Omental fat pad (tissue), 4 donors: ENCODE measurements around the gene SPTBN4. TPM values are rescaled to one million over a fixed set of nuclear protein-coding genes. Genes with fewer than 3 reads are reported as not detected.
"Not testable (repeated sequence)": the region's sequence is repeated elsewhere in the genome, so short reads cannot be mapped to it uniquely, and the experiment has no call there.

Experiments
- ATAC-seq: fragments of 150-250 bp; one replicate; pipeline ENCODE4 v1.9.1; 2016; ENCODE audit warnings: mild to moderate bottlenecking, moderate library complexity; ENCODE audit not compliant: low FRiP score
- DNase-seq: peaks from one replicate; pipeline ENCODE4 v3.0.0-alpha.2; 2019; ENCODE audit warnings: low spot score
- total RNA-seq, 4 donors: library from RNA; depleted of rRNA; stranded (reverse); fragments of >200 nt; gene quantifications; one replicate each; pipeline ENCODE4 v1.1.0, GENCODE V29; 2016
- TF ChIP-seq, protein P1 (sequence below), 3 donors: fragments of 450-650 bp; IDR thresholded peaks; one replicate each; pipeline ENCODE4 v1.5.1; 2016 to 2017; ENCODE audit warnings: antibody characterized with exemption in 3 of 3, mild to moderate bottlenecking in 3 of 3, moderate library complexity in 2 of 3

Gene SPTBN4
- total RNA-seq, 4 donors from 2014 or later, result 1.4 to 3.2 (median 3.0) TPM

DNA sequence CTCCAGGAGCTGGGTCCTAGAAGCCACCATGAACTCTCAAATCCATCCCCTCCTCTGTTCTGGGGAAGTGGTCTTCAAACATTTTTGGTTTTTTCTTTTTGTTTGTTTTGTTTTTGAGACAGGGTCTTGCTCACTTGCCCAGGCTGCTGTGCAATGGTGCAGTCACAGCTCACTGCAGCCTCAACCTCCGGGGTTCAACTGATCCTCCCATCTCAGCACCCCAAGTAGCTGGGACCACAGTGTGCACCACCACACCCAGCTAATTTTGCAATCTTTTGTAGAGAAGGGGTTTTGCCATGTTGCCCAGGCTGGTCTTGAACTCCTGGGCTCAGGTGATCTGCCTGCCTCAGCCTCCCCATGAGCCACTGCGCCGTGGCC, 8.2 kb upstream of the SPTBN4 start:
- DNase-seq, result no peak
- TF ChIP-seq, protein P1, sequence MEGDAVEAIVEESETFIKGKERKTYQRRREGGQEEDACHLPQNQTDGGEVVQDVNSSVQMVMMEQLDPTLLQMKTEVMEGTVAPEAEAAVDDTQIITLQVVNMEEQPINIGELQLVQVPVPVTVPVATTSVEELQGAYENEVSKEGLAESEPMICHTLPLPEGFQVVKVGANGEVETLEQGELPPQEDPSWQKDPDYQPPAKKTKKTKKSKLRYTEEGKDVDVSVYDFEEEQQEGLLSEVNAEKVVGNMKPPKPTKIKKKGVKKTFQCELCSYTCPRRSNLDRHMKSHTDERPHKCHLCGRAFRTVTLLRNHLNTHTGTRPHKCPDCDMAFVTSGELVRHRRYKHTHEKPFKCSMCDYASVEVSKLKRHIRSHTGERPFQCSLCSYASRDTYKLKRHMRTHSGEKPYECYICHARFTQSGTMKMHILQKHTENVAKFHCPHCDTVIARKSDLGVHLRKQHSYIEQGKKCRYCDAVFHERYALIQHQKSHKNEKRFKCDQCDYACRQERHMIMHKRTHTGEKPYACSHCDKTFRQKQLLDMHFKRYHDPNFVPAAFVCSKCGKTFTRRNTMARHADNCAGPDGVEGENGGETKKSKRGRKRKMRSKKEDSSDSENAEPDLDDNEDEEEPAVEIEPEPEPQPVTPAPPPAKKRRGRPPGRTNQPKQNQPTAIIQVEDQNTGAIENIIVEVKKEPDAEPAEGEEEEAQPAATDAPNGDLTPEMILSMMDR (IDR thresholded peaks at IDR 0.05), result no peak
- no peak for ATAC-seq

DNA sequence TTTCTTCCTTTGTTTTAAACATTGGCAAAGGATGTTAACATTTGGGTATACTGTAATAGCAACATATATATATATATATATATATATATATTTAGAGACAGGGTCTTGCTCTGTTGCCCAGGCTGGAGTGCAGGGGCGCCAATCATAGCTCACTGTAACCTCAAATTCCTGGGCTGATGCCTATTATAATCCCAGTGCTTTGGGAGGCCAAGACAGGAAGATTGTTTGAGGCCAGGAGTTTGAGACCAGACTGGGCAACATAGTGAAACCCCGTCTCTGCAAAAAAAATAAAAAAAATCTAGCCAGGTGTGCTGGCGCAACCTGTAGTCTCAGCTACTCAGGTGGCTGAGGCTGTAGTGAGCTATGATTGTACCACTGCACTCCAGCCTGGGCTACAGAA, 6.6 kb upstream of the SPTBN4 start:
- TF ChIP-seq, protein P1 (IDR thresholded peaks at IDR 0.05), result no peak
- DNase-seq (no peak), ATAC-seq (no peak)

DNA sequence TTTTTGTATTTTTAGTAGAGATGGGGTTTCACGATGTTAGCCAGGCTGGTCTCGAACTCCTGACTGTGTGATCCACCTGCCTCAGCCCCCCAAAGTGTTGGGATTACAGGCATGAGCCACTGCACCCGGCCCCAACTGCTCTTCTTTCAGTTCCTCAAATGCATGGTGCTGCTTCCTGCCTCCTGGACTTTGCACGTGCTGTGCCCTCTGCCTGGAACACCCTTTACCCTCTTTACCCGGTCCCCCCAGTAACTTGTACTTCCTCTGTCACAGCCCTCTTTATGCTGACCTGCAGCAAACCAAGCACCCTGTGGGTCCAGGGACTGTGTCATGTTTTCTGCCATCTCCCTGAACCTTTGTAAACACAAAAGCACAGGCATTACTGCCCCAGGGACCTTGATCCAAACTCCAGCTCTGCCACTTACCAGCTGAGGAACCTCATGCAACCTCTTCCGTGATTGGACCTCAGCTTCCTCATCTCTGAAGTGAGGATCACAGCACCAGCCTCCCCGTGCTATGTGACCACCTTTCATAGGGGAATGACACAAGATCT, 5.1 kb upstream of the SPTBN4 start:
- ATAC-seq (no peak), DNase-seq (no peak)
- TF ChIP-seq, protein P1 (IDR thresholded peaks at IDR 0.05), result no peak

DNA sequence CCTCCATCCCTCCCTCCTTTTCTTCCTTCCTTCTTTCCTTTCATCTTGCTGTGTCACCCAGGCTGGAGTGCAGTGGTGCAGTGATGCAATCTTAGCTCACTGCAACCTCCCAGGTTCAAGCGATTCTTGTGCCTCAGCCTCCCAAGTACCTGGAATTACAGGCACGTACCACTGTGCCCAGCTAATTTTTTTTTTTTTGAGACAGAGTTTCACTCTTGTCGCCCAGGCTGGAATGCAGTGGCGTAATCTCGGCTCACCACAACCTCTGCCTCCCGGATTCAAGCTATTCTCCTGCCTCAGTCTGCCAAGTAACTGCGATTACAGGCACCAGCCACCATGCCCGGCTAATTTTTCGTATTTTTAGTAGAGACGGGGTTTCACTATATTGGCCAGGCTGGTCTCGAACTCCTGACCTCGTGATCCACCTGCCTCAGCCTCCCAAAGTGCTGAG, 3.2 kb upstream of the SPTBN4 start:
- not testable (repeated sequence) for DNase-seq, ATAC-seq

DNA sequence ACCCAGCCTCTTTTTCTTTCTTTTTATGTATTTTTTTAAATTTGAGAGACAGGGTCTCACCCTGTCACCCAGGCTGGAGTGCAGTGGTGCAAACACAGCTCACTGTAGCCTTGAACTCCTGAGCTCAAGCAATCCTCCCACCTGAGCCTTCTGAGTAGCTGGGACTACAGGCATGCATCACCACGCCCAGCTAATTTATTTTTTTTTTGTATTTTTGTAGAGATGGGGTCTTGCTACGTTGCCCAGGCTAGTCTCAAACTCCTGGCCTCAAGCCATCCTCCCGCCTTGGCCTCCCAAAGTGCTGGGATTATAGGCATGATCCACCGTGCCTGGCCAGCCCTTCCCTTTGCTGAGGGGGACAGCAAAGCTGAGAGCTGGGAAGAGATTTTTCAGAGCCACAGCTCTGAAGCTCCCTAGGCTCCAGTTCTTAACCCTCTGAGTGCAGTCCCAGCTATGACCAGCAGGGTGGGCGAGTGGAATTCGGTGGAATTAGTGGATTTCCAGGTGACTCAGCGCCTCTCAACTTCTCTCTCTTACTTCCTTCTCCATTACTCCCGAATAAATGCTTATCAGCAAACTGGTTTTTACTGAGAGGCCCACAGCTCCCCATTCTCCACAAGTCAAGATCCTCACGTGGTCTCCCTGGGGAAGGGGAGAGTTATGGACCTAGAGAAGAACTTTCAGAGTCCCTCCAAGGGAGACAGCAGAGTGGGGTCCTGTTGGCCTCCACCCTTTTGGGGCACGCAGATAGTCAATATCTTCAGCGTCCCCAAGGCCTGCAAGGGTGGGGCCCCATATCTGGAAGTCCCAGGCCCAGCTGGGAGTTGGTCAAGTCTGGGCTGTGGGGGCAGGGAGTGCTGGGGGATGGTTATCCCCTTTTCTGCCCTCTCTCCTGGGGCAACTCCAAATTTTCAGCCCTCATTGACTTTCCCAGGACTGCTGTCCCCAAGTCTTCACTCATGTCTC, 2.5 kb upstream of the SPTBN4 start:
- ATAC-seq (peak; percentile 28), DNase-seq (peak; percentile 99)
- TF ChIP-seq, protein P1 (IDR thresholded peaks at IDR 0.05), result peak in 2 of 3 donors; percentile 14 to 34

DNA sequence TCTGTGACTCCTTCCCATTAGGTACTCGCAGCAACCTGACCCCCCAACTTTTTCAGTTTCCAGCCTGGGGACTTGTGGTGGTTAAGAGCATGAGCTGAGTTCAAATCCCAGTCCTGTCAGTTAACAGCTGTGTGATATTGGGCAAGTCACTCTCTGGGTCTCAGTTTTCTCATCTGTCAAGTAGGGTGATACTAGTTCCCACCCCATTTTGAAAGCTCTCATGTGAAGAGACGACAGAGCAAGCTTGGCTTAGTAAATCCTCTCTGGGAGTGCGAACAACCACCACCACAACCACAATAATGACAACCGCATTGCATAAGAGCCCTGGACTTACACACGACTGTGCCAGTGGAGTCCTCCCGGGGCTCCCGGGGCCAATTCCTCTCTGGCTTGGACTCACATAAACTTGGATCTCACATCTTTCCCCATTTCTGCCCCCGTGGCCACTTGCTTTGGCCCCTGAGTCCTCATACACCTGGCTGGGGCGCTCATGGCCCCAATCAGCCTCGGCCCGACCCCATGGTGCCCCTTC, 1.7 kb upstream of the SPTBN4 start:
- peak; percentile 7 for ATAC-seq
- DNase-seq, result no peak
- TF ChIP-seq, protein P1 (IDR thresholded peaks at IDR 0.05), result no peak

DNA sequence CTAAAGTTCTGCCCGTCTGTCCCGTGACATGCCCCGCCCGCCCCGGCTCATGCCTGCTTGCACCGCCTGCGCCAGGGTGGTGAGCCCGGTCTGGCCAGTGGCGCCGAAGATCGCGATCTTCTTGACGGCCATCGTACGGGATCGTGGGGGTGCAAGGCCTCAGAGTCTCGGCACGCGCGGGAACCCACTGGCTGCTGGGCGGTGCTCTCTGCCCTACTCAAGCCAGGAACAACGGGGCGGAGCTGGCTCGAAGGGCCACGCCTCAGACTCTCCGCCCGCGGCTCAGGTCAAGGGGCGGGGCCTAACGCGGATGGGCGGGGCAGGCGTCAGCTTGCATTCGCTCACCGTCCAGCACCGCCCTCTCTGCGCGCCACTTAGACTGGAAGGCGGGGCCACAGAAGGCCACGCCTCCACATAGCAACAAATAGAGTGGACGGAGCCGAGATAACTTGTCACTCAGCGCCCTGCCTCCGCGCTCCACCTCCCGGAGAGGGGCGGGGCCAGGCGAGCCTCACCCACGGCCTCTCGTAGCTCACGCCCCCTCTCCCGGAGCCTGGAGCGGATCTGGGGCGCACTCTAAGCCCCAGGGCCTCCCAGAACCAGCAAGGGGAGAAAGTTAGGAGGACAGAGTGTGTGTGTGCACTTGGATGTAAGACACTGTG, 1.1 kb upstream of the SPTBN4 start, which contains the start of gene BLVRB:
TSS of gene BLVRB (minus strand) at position 189 of the 662 bp plus-strand sequence. CDS start at position 132, 57 bp downstream.
- peak; percentile 97 for ATAC-seq
- DNase-seq, result peak; percentile 99
- TF ChIP-seq, protein P1 (IDR thresholded peaks at IDR 0.05), result no peak
